Measurements from ENCODE around the gene GNPDA1.

DNA sequence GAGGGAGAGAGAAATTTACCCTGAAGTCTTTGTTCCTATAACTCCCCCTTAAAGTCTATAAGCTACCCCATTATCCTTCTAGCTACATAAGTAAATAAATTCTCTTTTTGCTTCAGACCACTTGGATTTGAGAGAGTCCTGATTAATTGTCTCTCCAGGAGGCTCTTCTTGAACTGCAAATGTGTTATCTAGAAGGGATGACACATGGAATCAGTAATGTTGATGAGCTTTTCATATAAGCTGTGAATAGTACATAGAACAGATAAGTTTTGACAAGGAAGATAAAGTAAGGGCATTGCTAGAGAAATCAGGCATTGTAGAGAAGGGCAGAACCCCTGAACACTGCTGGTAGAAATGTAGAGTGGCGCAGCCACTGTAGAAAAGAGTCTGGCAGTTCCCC lies 42.5 kb upstream of the GNPDA1 start:
- TF ChIP-seq, protein P1, sequence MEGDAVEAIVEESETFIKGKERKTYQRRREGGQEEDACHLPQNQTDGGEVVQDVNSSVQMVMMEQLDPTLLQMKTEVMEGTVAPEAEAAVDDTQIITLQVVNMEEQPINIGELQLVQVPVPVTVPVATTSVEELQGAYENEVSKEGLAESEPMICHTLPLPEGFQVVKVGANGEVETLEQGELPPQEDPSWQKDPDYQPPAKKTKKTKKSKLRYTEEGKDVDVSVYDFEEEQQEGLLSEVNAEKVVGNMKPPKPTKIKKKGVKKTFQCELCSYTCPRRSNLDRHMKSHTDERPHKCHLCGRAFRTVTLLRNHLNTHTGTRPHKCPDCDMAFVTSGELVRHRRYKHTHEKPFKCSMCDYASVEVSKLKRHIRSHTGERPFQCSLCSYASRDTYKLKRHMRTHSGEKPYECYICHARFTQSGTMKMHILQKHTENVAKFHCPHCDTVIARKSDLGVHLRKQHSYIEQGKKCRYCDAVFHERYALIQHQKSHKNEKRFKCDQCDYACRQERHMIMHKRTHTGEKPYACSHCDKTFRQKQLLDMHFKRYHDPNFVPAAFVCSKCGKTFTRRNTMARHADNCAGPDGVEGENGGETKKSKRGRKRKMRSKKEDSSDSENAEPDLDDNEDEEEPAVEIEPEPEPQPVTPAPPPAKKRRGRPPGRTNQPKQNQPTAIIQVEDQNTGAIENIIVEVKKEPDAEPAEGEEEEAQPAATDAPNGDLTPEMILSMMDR (IDR thresholded peaks at IDR 0.05): no peak
- TF ChIP-seq POLR2AphosphoS5 (IDR thresholded peaks at IDR 0.05; ENCODE audit: low read depth, low read length): no peak
- TF ChIP-seq SIN3A (IDR thresholded peaks at IDR 0.05; ENCODE audit: borderline replicate concordance, insufficient read depth, low read depth, low read length): no peak
- TF ChIP-seq, protein P2, sequence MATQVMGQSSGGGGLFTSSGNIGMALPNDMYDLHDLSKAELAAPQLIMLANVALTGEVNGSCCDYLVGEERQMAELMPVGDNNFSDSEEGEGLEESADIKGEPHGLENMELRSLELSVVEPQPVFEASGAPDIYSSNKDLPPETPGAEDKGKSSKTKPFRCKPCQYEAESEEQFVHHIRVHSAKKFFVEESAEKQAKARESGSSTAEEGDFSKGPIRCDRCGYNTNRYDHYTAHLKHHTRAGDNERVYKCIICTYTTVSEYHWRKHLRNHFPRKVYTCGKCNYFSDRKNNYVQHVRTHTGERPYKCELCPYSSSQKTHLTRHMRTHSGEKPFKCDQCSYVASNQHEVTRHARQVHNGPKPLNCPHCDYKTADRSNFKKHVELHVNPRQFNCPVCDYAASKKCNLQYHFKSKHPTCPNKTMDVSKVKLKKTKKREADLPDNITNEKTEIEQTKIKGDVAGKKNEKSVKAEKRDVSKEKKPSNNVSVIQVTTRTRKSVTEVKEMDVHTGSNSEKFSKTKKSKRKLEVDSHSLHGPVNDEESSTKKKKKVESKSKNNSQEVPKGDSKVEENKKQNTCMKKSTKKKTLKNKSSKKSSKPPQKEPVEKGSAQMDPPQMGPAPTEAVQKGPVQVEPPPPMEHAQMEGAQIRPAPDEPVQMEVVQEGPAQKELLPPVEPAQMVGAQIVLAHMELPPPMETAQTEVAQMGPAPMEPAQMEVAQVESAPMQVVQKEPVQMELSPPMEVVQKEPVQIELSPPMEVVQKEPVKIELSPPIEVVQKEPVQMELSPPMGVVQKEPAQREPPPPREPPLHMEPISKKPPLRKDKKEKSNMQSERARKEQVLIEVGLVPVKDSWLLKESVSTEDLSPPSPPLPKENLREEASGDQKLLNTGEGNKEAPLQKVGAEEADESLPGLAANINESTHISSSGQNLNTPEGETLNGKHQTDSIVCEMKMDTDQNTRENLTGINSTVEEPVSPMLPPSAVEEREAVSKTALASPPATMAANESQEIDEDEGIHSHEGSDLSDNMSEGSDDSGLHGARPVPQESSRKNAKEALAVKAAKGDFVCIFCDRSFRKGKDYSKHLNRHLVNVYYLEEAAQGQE (IDR thresholded peaks at IDR 0.05; ENCODE audit: insufficient read depth in 1 of 2, low read depth in 2 of 2, low read length in 1 of 2): no peak

Measured in Panc1 (cell line).